Superior temporal gyrus (tissue), 1 donor: Measurements from ENCODE around the gene ANK3.

Experiments used
- DNase-seq: peaks from one replicate; pipeline ENCODE4 v3.0.0-alpha.2; 2016; ENCODE audit errors: extremely low spot score

The ANK3 gene

GRCh38 chr10:60346661-60347060 is 43.0 kb downstream of the ANK3 start:
- DNase-seq: peak; percentile 74

GRCh38 chr10:60343254-60343653 is 46.4 kb downstream of the ANK3 start:
- no peak for DNase-seq

- no peak for DNase-seq
Observed at GRCh38 chr10:60341969-60342368, 47.7 kb downstream of the ANK3 start.

- DNase-seq: no peak
Observed at GRCh38 chr10:60340973-60341372, 48.7 kb downstream of the ANK3 start.

- no peak for DNase-seq
Observed at GRCh38 chr10:60339757-60340156, 49.9 kb downstream of the ANK3 start.

- DNase-seq: no peak
Observed at GRCh38 chr10:60338786-60339185, 50.9 kb downstream of the ANK3 start.

- DNase-seq: no peak
Observed at GRCh38 chr10:60338002-60338564, 51.6 kb downstream of the ANK3 start.

GRCh38 chr10:60336901-60337630 is 52.6 kb downstream of the ANK3 start:
- DNase-seq: no peak

GRCh38 chr10:60335708-60336107 is 54.0 kb downstream of the ANK3 start:
- peak; percentile 71 for DNase-seq

- DNase-seq: no peak
Observed at GRCh38 chr10:60334991-60335390, 54.7 kb downstream of the ANK3 start.

GRCh38 chr10:60332371-60332770 is 57.3 kb downstream of the ANK3 start:
- DNase-seq: no peak

- no peak for DNase-seq
Observed at GRCh38 chr10:60331886-60332285, 57.8 kb downstream of the ANK3 start.

GRCh38 chr10:60323162-60323561 is 66.5 kb downstream of the ANK3 start:
- no peak for DNase-seq

GRCh38 chr10:60320666-60321065 is 69.0 kb downstream of the ANK3 start:
- no peak for DNase-seq

GRCh38 chr10:60316029-60316428 is 73.6 kb downstream of the ANK3 start:
- DNase-seq: no peak

GRCh38 chr10:60315311-60315710 is 74.4 kb downstream of the ANK3 start:
- no peak for DNase-seq

GRCh38 chr10:60314069-60314940 is 75.4 kb downstream of the ANK3 start:
- peak; percentile 55 for DNase-seq

GRCh38 chr10:60313589-60313952 is 76.1 kb downstream of the ANK3 start:
- no peak for DNase-seq

GRCh38 chr10:60312818-60313588 is 76.7 kb downstream of the ANK3 start:
- no peak for DNase-seq

GRCh38 chr10:60311821-60312220 is 77.9 kb downstream of the ANK3 start:
- no peak for DNase-seq

GRCh38 chr10:60310740-60311139 is 78.9 kb downstream of the ANK3 start:
- DNase-seq: no peak

- DNase-seq: no peak
Observed at GRCh38 chr10:60309891-60310290, 79.8 kb downstream of the ANK3 start.
